ENCODE data around the gene TXNL4B. TPM values are rescaled to one million over a fixed set of nuclear protein-coding genes. Genes with fewer than 3 reads are reported as not detected.

TXNL4B gene
- total and polyA plus RNA-seq, 9 of the 15 experiments (the other 6 are each of a cell fraction or from before 2014, with no cell fraction given), result 11.9 to 38.0 (median 22.3) TPM

GRCh38 chr16:72093448-72094265 is at the start of gene TXNL4B, which contains the start of gene DHX38 (continued):
- TF ChIP-seq, protein P1, sequence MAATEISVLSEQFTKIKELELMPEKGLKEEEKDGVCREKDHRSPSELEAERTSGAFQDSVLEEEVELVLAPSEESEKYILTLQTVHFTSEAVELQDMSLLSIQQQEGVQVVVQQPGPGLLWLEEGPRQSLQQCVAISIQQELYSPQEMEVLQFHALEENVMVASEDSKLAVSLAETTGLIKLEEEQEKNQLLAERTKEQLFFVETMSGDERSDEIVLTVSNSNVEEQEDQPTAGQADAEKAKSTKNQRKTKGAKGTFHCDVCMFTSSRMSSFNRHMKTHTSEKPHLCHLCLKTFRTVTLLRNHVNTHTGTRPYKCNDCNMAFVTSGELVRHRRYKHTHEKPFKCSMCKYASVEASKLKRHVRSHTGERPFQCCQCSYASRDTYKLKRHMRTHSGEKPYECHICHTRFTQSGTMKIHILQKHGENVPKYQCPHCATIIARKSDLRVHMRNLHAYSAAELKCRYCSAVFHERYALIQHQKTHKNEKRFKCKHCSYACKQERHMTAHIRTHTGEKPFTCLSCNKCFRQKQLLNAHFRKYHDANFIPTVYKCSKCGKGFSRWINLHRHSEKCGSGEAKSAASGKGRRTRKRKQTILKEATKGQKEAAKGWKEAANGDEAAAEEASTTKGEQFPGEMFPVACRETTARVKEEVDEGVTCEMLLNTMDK (IDR thresholded peaks at IDR 0.05; ENCODE audit: borderline replicate concordance, insufficient read depth, low read depth, low read length, poor library complexity, severe bottlenecking), result no peak
- no peak for TF ChIP-seq ZNF12 (CRISPR knock-in tag; IDR thresholded peaks at IDR 0.05)
- no peak for TF ChIP-seq PURB (CRISPR knock-in tag; IDR thresholded peaks at IDR 0.05; ENCODE audit: low read depth)
- TF ChIP-seq SNRNP70 (optimal IDR thresholded peaks at IDR 0.05; ENCODE audit: low read depth, low read length), result no peak
- TF ChIP-seq, protein P2, sequence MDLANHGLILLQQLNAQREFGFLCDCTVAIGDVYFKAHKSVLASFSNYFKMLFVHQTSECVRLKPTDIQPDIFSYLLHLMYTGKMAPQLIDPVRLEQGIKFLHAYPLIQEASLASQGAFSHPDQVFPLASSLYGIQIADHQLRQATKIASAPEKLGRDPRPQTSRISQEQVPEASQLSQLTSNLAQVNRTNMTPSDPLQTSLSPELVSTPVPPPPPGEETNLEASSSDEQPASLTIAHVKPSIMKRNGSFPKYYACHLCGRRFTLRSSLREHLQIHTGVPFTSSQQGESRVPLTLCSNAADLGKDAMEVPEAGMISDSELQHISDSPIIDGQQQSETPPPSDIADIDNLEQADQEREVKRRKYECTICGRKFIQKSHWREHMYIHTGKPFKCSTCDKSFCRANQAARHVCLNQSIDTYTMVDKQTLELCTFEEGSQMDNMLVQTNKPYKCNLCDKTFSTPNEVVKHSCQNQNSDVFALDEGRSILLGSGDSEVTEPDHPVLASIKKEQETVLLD (IDR thresholded peaks at IDR 0.05), result no peak
- peak; percentile 94 for TF ChIP-seq C11orf30 (IDR thresholded peaks at IDR 0.05; ENCODE audit: low read depth)
- no peak for TF ChIP-seq SREBF1 (IDR thresholded peaks at IDR 0.05; ENCODE audit: borderline replicate concordance, low read depth, low read length)
- no peak for TF ChIP-seq ZBTB49 (CRISPR knock-in tag; IDR thresholded peaks at IDR 0.05; ENCODE audit: borderline replicate concordance)
- TF ChIP-seq RBBP5 (IDR thresholded peaks at IDR 0.05; ENCODE audit: borderline replicate concordance, insufficient read depth, low read length, poor library complexity, severe bottlenecking), result peak; percentile 59
- no peak for TF ChIP-seq KAT2B (IDR thresholded peaks at IDR 0.05; ENCODE audit: low read depth, low read length)
- TF ChIP-seq ZNF696 (CRISPR knock-in tag; conservative IDR thresholded peaks at IDR 0.05), result no peak
- TF ChIP-seq ZC3H11A (IDR thresholded peaks at IDR 0.05; ENCODE audit: low read depth, low read length), result no peak
- TF ChIP-seq NR2F6 (CRISPR knock-in tag; IDR thresholded peaks at IDR 0.05), result no peak
- no peak for TF ChIP-seq EWSR1 (IDR thresholded peaks at IDR 0.05; ENCODE audit: borderline replicate concordance, low read depth, partially characterized antibody)
- no peak for TF ChIP-seq ZNF518B (CRISPR knock-in tag; IDR thresholded peaks at IDR 0.05)
- no peak for TF ChIP-seq HNRNPL (IDR thresholded peaks at IDR 0.05; ENCODE audit: low read depth, low read length)
- TF ChIP-seq ZNF785 (CRISPR knock-in tag; IDR thresholded peaks at IDR 0.05), result no peak
- TF ChIP-seq ZNF143 (CRISPR knock-in tag; IDR thresholded peaks at IDR 0.05), result no peak
